GM23338 (cell line): ENCODE results near the gene KCNIP1. TPM values are rescaled to one million over a fixed set of nuclear protein-coding genes. Genes with fewer than 3 reads are reported as not detected.

Source experiments
- ATAC-seq: fragments of 200-7000 bp; cut with Tn5 transposase; 3 replicates; pipeline ENCODE4 v1.9.1; 2020
- DNase-seq: peaks from one replicate; pipeline ENCODE4 v3.0.0-alpha.2; 2015; ENCODE audit warnings: low spot score
- H2AFZ ChIP-seq: fragments of 200-600 bp; sonication (generic); 2 replicates; pipeline ENCODE4 v1.8.0; 2016; ENCODE audit warnings: antibody characterized with exemption, mild to moderate bottlenecking, moderate library complexity
- H3F3A ChIP-seq: fragments of 200-600 bp; sonication (generic); replicated peaks from 2 replicates; pipeline ENCODE4 v1.8.0; 2017; ENCODE audit warnings: antibody characterized with exemption, mixed run types, low read depth
- H3K27ac ChIP-seq: fragments of 200-600 bp; sonication (generic); 2 replicates; pipeline ENCODE4 v1.6.1; 2016; ENCODE audit warnings: low read depth
- H3K27me3 ChIP-seq: fragments of 200-600 bp; sonication (generic); 2 replicates; pipeline ENCODE4 v1.8.0; 2016; ENCODE audit warnings: mild to moderate bottlenecking, mixed run types, moderate library complexity; ENCODE audit not compliant: insufficient read depth
- H3K36me3 ChIP-seq: fragments of 200-600 bp; sonication (generic); 2 replicates; pipeline ENCODE4 v1.8.0; 2016; ENCODE audit warnings: mild to moderate bottlenecking; ENCODE audit not compliant: insufficient read depth
- H3K4me1 ChIP-seq: fragments of 200-600 bp; sonication (generic); 2 replicates; pipeline ENCODE4 v1.8.0; 2016; ENCODE audit warnings: mild to moderate bottlenecking, moderate library complexity; ENCODE audit not compliant: insufficient read depth
- H3K4me2 ChIP-seq: fragments of 200-600 bp; sonication (generic); 2 replicates; pipeline ENCODE4 v1.7.1; 2017; ENCODE audit warnings: mixed run types
- H3K4me3 ChIP-seq: fragments of 200-600 bp; sonication (generic); 2 replicates; pipeline ENCODE4 v1.6.1; 2016; ENCODE audit warnings: mixed run types
- H3K79me2 ChIP-seq: fragments of 200-600 bp; sonication (generic); replicated peaks from 2 replicates; pipeline ENCODE4 v1.8.0; 2017; ENCODE audit warnings: mild to moderate bottlenecking; ENCODE audit not compliant: insufficient read depth
- H3K9me2 ChIP-seq: fragments of 200-600 bp; sonication (generic); 2 replicates; pipeline ENCODE4 v1.8.0; 2017; ENCODE audit not compliant: insufficient read depth
- H4K20me1 ChIP-seq: fragments of 200-600 bp; sonication (generic); replicated peaks from 2 replicates; pipeline ENCODE4 v1.8.0; 2017; ENCODE audit warnings: mild to moderate bottlenecking; ENCODE audit not compliant: insufficient read depth
- H3K27ac Mint-ChIP-seq: 2 replicates; pipeline ENCODE4 v1.8.0; 2020; ENCODE audit warnings: inconsistent platforms, mild to moderate bottlenecking, moderate library complexity, mixed read lengths
- H3K27me3 Mint-ChIP-seq: 3 replicates; pipeline ENCODE4 v1.8.0; 2022; ENCODE audit warnings: low read depth, mild to moderate bottlenecking, moderate library complexity, mixed read lengths, inconsistent platforms; ENCODE audit not compliant: insufficient read depth, poor library complexity
- H3K36me3 Mint-ChIP-seq: 3 replicates; pipeline ENCODE4 v1.8.0; 2021; ENCODE audit warnings: low read depth, mild to moderate bottlenecking, inconsistent platforms, moderate library complexity, mixed read lengths
- H3K4me1 Mint-ChIP-seq: 3 replicates; pipeline ENCODE4 v1.8.0; 2020; ENCODE audit warnings: mild to moderate bottlenecking, inconsistent platforms, mixed read lengths
- H3K4me3 Mint-ChIP-seq: 3 replicates; pipeline ENCODE4 v1.8.0; 2021; ENCODE audit warnings: moderate library complexity, mild to moderate bottlenecking, inconsistent platforms, mixed read lengths
- H3K9me3 Mint-ChIP-seq: 3 replicates; pipeline ENCODE4 v1.8.0; 2020; ENCODE audit warnings: moderate library complexity, mild to moderate bottlenecking, inconsistent platforms, mixed read lengths
- CREB1 ChIP-seq: fragments of 250-450 bp; sonication (Bioruptor Pico); IDR thresholded peaks from 2 replicates; pipeline ENCODE4 v1.5.0; 2020; ENCODE audit warnings: low read depth, mild to moderate bottlenecking, moderate library complexity
- ETS1 ChIP-seq: IDR thresholded peaks from 2 replicates; pipeline ENCODE4 v1.6.1; 2016; ENCODE audit warnings: antibody characterized with exemption
- EZH2 ChIP-seq: fragments of 200-600 bp; sonication (generic); IDR thresholded peaks from one replicate; pipeline ENCODE4 v1.8.0; 2017; ENCODE audit warnings: antibody characterized with exemption, mild to moderate bottlenecking, low read depth; ENCODE audit not compliant: unreplicated experiment
- EZH2phosphoT487 ChIP-seq: fragments of 200-600 bp; sonication (generic); IDR thresholded peaks from one replicate; pipeline ENCODE4 v1.8.1; 2018; ENCODE audit warnings: antibody characterized with exemption; ENCODE audit not compliant: unreplicated experiment
- JUNB ChIP-seq: IDR thresholded peaks from one replicate; pipeline ENCODE4 v1.6.1; 2016; ENCODE audit warnings: antibody characterized with exemption; ENCODE audit not compliant: unreplicated experiment
- NANOG ChIP-seq: IDR thresholded peaks from 2 replicates; pipeline ENCODE4 v1.6.1; 2016; ENCODE audit warnings: antibody characterized with exemption, borderline replicate concordance
- STAT1 ChIP-seq: IDR thresholded peaks from one replicate; pipeline ENCODE4 v1.6.1; 2016; ENCODE audit warnings: antibody characterized with exemption; ENCODE audit not compliant: unreplicated experiment
- ZNF114 ChIP-seq: fragments of 250-450 bp; sonication (Bioruptor Pico); IDR thresholded peaks from 2 replicates; pipeline ENCODE4 v1.5.0; 2020; ENCODE audit warnings: mild to moderate bottlenecking, moderate library complexity
- ZNF331 ChIP-seq: fragments of 250-450 bp; sonication (Bioruptor Pico); IDR thresholded peaks from 2 replicates; pipeline ENCODE4 v1.5.0; 2020; ENCODE audit warnings: low read depth, mild to moderate bottlenecking, moderate library complexity
- polyA plus RNA-seq: library from polyadenylated mRNA; unstranded; fragments of >200 nt; fragmentation: Nextera tagmentation; extraction: Ambion mirVana; gene quantifications from 2 replicates; pipeline ENCODE4 v1.2.1, GENCODE V29; 2016
- total RNA-seq: library from RNA; depleted of rRNA; stranded (reverse); fragments of >200 nt; shearing (Covaris generic); gene quantifications from 2 replicates; pipeline ENCODE4 v1.2.3, GENCODE V29; 2014
- TF ChIP-seq, protein P1 (sequence below): IDR thresholded peaks from one replicate; pipeline ENCODE4 v1.6.1; 2018; ENCODE audit warnings: antibody characterized with exemption; ENCODE audit not compliant: unreplicated experiment
- TF ChIP-seq, protein P2 (sequence below), 2 experiments: fragments of 200-600 bp in 1 of 2; sonication (generic) in 1 of 2; conservative IDR thresholded peaks; 2 replicates each; pipeline versions ENCODE4 v1.5.1 to v1.6.1; 2016 to 2017; ENCODE audit warnings: antibody characterized with exemption in 2 of 2, low read depth in 2 of 2, mild to moderate bottlenecking in 2 of 2, moderate library complexity in 1 of 2

The KCNIP1 gene
- total and polyA plus RNA-seq, 2 experiments from 2014 or later = 0.31 to 0.87 TPM

DNA sequence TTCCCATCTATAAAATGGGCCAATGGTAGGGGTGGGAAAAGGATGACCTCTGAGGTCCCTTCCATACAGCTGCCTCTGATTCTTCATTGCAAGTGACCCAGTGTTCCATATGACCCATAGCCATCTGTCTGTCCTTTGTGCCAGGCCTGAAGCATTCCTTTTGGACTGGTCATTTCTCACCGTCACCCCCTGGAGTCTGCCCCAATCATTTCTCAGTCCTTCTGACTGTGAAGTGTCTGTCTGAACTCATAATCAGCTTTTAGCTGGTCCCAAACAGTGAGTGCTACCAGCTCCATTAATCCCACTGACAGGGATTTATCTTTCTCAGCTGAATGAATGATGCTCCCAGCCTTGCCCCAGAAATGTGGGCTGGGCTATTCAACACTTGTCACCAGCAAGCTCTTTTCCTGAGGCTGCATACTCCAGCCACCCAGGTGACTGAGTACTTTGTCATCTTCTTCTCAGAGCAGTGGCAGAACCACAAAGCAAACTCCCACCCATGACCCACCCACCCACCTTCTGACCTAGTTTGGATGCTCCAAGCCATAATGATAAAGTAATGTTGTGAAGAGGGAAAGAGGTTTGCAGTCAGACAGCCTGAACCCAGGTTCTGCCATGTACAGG is 37.4 kb downstream of the KCNIP1 start:
- Mint-ChIP-seq H3K27me3 (no peaks in the 10 kb centered on the region), H3K4me3 (no peak overlapping the region), H3K36me3 (no peaks in the 10 kb centered on the region; the same call in 2 of the 3 replicates), H3K4me1 (peaks cover 8% of the 10 kb centered on the region), H3K27ac (no peak overlapping the region), H3K9me3 (peaks cover 7% of the 10 kb centered on the region)
- no peak for ATAC-seq
- no peaks in the 10 kb centered on the region for H3K4me1 ChIP-seq
- DNase-seq = no peak
- H3K4me2 ChIP-seq = no peak overlapping the region
- no peaks in the 10 kb centered on the region for H3F3A ChIP-seq
- TF ChIP-seq CREB1 (CRISPR knock-in tag) (no peak), STAT1 (no peak), EZH2phosphoT487 (no peak)
- no peaks in the 10 kb centered on the region for H3K79me2 ChIP-seq
- H2AFZ ChIP-seq = no peak overlapping the region
- H3K4me3 ChIP-seq = no peak overlapping the region
- no peaks in the 10 kb centered on the region for H3K36me3 ChIP-seq
- H3K9me2 ChIP-seq = no peaks in the 10 kb centered on the region
- H3K27ac ChIP-seq = no peak overlapping the region
- H3K27me3 ChIP-seq = no peaks in the 10 kb centered on the region
- no peaks in the 10 kb centered on the region for H4K20me1 ChIP-seq

DNA sequence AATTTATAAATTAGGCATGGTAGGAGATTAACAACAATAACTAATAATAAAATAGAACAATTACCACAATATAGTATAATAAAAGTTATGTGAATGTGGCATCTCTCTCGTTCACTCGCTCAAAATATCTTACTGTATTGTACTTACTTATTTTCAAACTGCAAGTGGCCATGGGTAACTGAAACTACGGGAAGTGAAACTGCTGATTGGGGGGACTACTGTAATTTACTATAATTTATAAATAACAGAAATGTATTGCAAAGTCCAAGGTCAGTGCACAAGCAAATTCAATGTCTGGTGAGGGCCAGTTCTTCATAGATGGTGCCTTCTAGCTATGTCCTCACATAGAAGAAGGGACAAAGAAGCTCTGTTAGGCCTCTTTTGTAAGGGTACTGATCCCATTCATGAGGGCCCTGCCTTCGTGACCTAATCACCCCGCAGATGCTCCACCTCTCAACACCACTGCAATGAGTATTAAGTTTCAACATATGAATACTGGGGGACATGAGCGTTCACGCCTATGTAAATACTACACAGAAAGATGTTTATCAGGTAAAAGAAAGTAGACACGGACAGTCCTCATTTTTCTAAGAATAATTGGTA is 39.0 kb downstream of the KCNIP1 start:
- Mint-ChIP-seq H3K27ac (no peak overlapping the region), H3K4me3 (no peak overlapping the region), H3K36me3 (no peaks in the 10 kb centered on the region; the same call in 2 of the 3 replicates), H3K27me3 (no peaks in the 10 kb centered on the region), H3K9me3 (peaks cover 7% of the 10 kb centered on the region), H3K4me1 (no peaks in the 10 kb centered on the region; the same call in 2 of the 3 replicates)
- Histone ChIP-seq H3K27ac (no peak overlapping the region), H3K9me2 (no peaks in the 10 kb centered on the region), H3K36me3 (no peaks in the 10 kb centered on the region), H3K4me3 (no peak overlapping the region), H3K79me2 (no peaks in the 10 kb centered on the region), H4K20me1 (no peaks in the 10 kb centered on the region), H3K27me3 (no peaks in the 10 kb centered on the region), H3K4me1 (no peaks in the 10 kb centered on the region), H2AFZ (no peak overlapping the region), H3K4me2 (no peak overlapping the region), H3F3A (no peaks in the 10 kb centered on the region)
- ATAC-seq (no peak), DNase-seq (no peak)
- TF ChIP-seq, protein P1, sequence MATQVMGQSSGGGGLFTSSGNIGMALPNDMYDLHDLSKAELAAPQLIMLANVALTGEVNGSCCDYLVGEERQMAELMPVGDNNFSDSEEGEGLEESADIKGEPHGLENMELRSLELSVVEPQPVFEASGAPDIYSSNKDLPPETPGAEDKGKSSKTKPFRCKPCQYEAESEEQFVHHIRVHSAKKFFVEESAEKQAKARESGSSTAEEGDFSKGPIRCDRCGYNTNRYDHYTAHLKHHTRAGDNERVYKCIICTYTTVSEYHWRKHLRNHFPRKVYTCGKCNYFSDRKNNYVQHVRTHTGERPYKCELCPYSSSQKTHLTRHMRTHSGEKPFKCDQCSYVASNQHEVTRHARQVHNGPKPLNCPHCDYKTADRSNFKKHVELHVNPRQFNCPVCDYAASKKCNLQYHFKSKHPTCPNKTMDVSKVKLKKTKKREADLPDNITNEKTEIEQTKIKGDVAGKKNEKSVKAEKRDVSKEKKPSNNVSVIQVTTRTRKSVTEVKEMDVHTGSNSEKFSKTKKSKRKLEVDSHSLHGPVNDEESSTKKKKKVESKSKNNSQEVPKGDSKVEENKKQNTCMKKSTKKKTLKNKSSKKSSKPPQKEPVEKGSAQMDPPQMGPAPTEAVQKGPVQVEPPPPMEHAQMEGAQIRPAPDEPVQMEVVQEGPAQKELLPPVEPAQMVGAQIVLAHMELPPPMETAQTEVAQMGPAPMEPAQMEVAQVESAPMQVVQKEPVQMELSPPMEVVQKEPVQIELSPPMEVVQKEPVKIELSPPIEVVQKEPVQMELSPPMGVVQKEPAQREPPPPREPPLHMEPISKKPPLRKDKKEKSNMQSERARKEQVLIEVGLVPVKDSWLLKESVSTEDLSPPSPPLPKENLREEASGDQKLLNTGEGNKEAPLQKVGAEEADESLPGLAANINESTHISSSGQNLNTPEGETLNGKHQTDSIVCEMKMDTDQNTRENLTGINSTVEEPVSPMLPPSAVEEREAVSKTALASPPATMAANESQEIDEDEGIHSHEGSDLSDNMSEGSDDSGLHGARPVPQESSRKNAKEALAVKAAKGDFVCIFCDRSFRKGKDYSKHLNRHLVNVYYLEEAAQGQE = no peak
- TF ChIP-seq ETS1 = no peak
- no peak for TF ChIP-seq EZH2phosphoT487
- TF ChIP-seq ZNF114 (CRISPR knock-in tag) = no peak
- no peak for TF ChIP-seq STAT1
- no peak for TF ChIP-seq NANOG
- TF ChIP-seq, protein P2, sequence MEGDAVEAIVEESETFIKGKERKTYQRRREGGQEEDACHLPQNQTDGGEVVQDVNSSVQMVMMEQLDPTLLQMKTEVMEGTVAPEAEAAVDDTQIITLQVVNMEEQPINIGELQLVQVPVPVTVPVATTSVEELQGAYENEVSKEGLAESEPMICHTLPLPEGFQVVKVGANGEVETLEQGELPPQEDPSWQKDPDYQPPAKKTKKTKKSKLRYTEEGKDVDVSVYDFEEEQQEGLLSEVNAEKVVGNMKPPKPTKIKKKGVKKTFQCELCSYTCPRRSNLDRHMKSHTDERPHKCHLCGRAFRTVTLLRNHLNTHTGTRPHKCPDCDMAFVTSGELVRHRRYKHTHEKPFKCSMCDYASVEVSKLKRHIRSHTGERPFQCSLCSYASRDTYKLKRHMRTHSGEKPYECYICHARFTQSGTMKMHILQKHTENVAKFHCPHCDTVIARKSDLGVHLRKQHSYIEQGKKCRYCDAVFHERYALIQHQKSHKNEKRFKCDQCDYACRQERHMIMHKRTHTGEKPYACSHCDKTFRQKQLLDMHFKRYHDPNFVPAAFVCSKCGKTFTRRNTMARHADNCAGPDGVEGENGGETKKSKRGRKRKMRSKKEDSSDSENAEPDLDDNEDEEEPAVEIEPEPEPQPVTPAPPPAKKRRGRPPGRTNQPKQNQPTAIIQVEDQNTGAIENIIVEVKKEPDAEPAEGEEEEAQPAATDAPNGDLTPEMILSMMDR (conservative IDR thresholded peaks at IDR 0.05; ENCODE audit: low read depth in 2 of 2) = no peak
- TF ChIP-seq JUNB = no peak
- TF ChIP-seq EZH2 = no peak
- TF ChIP-seq ZNF331 (CRISPR knock-in tag) = no peak
- TF ChIP-seq CREB1 (CRISPR knock-in tag) = no peak
